Activated gamma-delta T cell (primary cell): ENCODE results near the gene CACNG4.
"Not testable (repeated sequence)": the region's sequence is repeated elsewhere in the genome, so short reads cannot be mapped to it uniquely, and the experiment has no call there.

ENCODE experiments used
- DNase-seq: peaks from one replicate; lab custom pipeline; 2025; lab: John Stamatoyannopoulos, UW

The CACNG4 gene

GRCh38 chr17:67018471-67019434 lies 54.2 kb downstream of the CACNG4 start:
- no peak for DNase-seq

GRCh38 chr17:67019809-67020208 lies 55.3 kb downstream of the CACNG4 start:
- no peak for DNase-seq

- no peak for DNase-seq
Measured at GRCh38 chr17:67020293-67020766, 55.8 kb downstream of the CACNG4 start.

- DNase-seq: no peak
Measured at GRCh38 chr17:67021196-67021595, 56.7 kb downstream of the CACNG4 start.

GRCh38 chr17:67021743-67022450 lies 57.4 kb downstream of the CACNG4 start:
- DNase-seq: no peak

- no peak for DNase-seq
Measured at GRCh38 chr17:67022451-67022810, 57.9 kb downstream of the CACNG4 start.

- DNase-seq: no peak
Measured at GRCh38 chr17:67024736-67025135, 60.2 kb downstream of the CACNG4 start.

- no peak for DNase-seq
Measured at GRCh38 chr17:67025216-67025792, 60.8 kb downstream of the CACNG4 start.

- DNase-seq: no peak
Measured at GRCh38 chr17:67026341-67026740, 61.8 kb downstream of the CACNG4 start.

GRCh38 chr17:67027031-67027628 lies 62.6 kb downstream of the CACNG4 start:
- no peak for DNase-seq

- no peak for DNase-seq
Measured at GRCh38 chr17:67030641-67031040, 66.1 kb downstream of the CACNG4 start.

GRCh38 chr17:67032382-67032781 lies 67.9 kb downstream of the CACNG4 start:
- no peak for DNase-seq

- no peak for DNase-seq
Measured at GRCh38 chr17:67032985-67033384, 68.5 kb downstream of the CACNG4 start.

- DNase-seq: no peak
Measured at GRCh38 chr17:67033613-67034012, 69.1 kb downstream of the CACNG4 start.

GRCh38 chr17:67035131-67036083 lies 70.9 kb downstream of the CACNG4 start:
- DNase-seq: no peak

- DNase-seq: no peak
Measured at GRCh38 chr17:67038861-67039365, 74.4 kb downstream of the CACNG4 start.

GRCh38 chr17:67040652-67041051 lies 76.1 kb downstream of the CACNG4 start:
- no peak for DNase-seq

GRCh38 chr17:67041119-67041518 lies 76.6 kb downstream of the CACNG4 start:
- DNase-seq: not testable (repeated sequence)

GRCh38 chr17:67041531-67041930 lies 77.0 kb downstream of the CACNG4 start:
- DNase-seq: no peak
